ENCODE data around the gene TTLL8.

TTLL8 gene

GRCh38 chr22:50098052-50098451 is 40.0 kb upstream of the TTLL8 start:
- Histone ChIP-seq H3K4me3 (ENCODE audit: control insufficient read depth in 1 of 7, extremely low read depth in 1 of 7, insufficient read depth in 4 of 7, low read depth in 2 of 7, low read length in 6 of 7) (no peak overlapping the region), H3K36me3 (ENCODE audit: control insufficient read depth in 4 of 4, insufficient read depth in 4 of 4, low read length in 3 of 4) (no peaks in the 10 kb centered on the region), H3K4me1 (ENCODE audit: control extremely low read depth in 1 of 4, control insufficient read depth in 4 of 4, insufficient read depth in 4 of 4, low read length in 3 of 4) (peaks cover 6 to 20% (median 7%) of the 10 kb centered on the region in 4 experiments), H3K27ac (ENCODE audit: insufficient read depth in 1 of 2, low read depth in 1 of 2, low read length in 2 of 2, poor library complexity in 1 of 2, severe bottlenecking in 2 of 2) (no peak overlapping the region), H3K27me3 (replicated peaks in 2 of 5; ENCODE audit: control insufficient read depth in 4 of 5, insufficient read depth in 5 of 5, low read length in 4 of 5) (no peaks in the 10 kb centered on the region), H3K9me3 (ENCODE audit: control extremely low read depth in 1 of 5, control insufficient read depth in 4 of 5, insufficient read depth in 2 of 5, low read depth in 1 of 5, low read length in 4 of 5) (no peaks in the 10 kb centered on the region)
- WGBS (ENCODE audit: insufficient coverage) = no CpG with 5 or more reads among the region's 3 CpGs
- CTCF ChIA-PET = no interaction called here
- DNase-seq = no peak
- POLR2A ChIA-PET = no interaction called here

- POLR2A ChIA-PET = no interaction called here
- Histone ChIP-seq H3K36me3 (ENCODE audit: control insufficient read depth in 4 of 4, insufficient read depth in 4 of 4, low read length in 3 of 4) (no peaks in the 10 kb centered on the region), H3K27me3 (replicated peaks in 2 of 5; ENCODE audit: control insufficient read depth in 4 of 5, insufficient read depth in 5 of 5, low read length in 4 of 5) (no peaks in the 10 kb centered on the region), H3K9me3 (ENCODE audit: control extremely low read depth in 1 of 5, control insufficient read depth in 4 of 5, insufficient read depth in 2 of 5, low read depth in 1 of 5, low read length in 4 of 5) (peaks cover 0 to 14% (median 0%) of the 10 kb centered on the region in 5 experiments), H3K4me3 (ENCODE audit: control insufficient read depth in 1 of 7, extremely low read depth in 1 of 7, insufficient read depth in 4 of 7, low read depth in 2 of 7, low read length in 6 of 7) (no peak overlapping the region), H3K4me1 (ENCODE audit: control extremely low read depth in 1 of 4, control insufficient read depth in 4 of 4, insufficient read depth in 4 of 4, low read length in 3 of 4) (peaks cover 0 to 7% (median 3%) of the 10 kb centered on the region in 4 experiments), H3K27ac (ENCODE audit: insufficient read depth in 1 of 2, low read depth in 1 of 2, low read length in 2 of 2, poor library complexity in 1 of 2, severe bottlenecking in 2 of 2) (no peak overlapping the region)
- CTCF ChIA-PET = interaction anchor here (1.2 kb wide), 1 partner anchor 8 kb away, joined by 8 read pairs; no protein-coding TSS in a partner anchor
- DNase-seq = no peak
- WGBS (ENCODE audit: insufficient coverage) = 97% methylated on average over 5 of the region's 5 CpGs
These were observed 34.2 kb upstream of the TTLL8 start for GRCh38 chr22:50092342-50092741.

DNA sequence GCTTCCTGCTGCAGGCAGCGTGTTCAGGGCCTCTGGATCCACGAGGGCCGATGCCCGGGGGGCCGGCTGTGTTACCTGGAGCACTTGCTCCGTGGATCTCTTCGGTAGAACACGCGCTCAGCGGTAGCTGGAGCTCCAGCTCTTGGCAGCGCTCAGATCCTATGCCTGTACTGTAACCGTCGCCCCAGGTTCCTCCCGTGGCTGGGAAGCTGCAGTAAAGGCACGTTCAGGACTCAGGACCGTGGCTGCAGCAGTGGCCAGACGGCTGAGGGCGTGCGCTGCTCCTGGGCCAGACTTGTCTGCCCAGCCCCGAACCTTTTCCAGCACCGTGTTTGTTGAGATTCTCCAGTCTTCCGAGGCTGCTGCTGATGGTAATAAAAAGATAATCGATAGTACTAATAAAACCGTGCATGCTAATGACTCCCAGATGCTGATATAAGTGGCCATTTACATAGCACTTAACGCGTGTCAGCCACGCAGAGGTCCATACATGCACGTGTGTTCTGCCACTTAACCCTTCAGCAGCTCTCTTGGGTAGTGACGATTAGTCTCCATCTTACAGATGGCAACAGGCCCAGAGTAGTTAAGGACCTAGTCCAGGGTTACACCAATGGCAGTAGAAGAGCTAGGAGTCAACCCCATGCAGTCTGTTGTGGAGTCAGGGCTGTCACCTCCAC is 33.1 kb upstream of the TTLL8 start:
- Histone ChIP-seq H3K27ac (ENCODE audit: insufficient read depth in 1 of 2, low read depth in 1 of 2, low read length in 2 of 2, poor library complexity in 1 of 2, severe bottlenecking in 2 of 2) (no peak overlapping the region), H3K4me1 (ENCODE audit: control extremely low read depth in 1 of 4, control insufficient read depth in 4 of 4, insufficient read depth in 4 of 4, low read length in 3 of 4) (peaks cover 0 to 9% (median 3%) of the 10 kb centered on the region in 4 experiments), H3K4me3 (ENCODE audit: control insufficient read depth in 1 of 7, extremely low read depth in 1 of 7, insufficient read depth in 4 of 7, low read depth in 2 of 7, low read length in 6 of 7) (no peak overlapping the region), H3K36me3 (ENCODE audit: control insufficient read depth in 4 of 4, insufficient read depth in 4 of 4, low read length in 3 of 4) (no peaks in the 10 kb centered on the region), H3K9me3 (ENCODE audit: control extremely low read depth in 1 of 5, control insufficient read depth in 4 of 5, insufficient read depth in 2 of 5, low read depth in 1 of 5, low read length in 4 of 5) (peaks cover 0 to 17% (median 0%) of the 10 kb centered on the region in 5 experiments), H3K27me3 (replicated peaks in 2 of 5; ENCODE audit: control insufficient read depth in 4 of 5, insufficient read depth in 5 of 5, low read length in 4 of 5) (no peaks in the 10 kb centered on the region)
- WGBS (ENCODE audit: insufficient coverage) = 93% methylated on average over 28 of the region's 29 CpGs
- no peak for DNase-seq
- ChIA-PET POLR2A (interaction anchor here (0.5 to 0.7 kb wide), 2 partner anchors 22 to 262 kb away, joined by 3 read pairs; no protein-coding TSS in a partner anchor), CTCF (no interaction called here)

- Histone ChIP-seq H3K9me3 (ENCODE audit: control extremely low read depth in 1 of 5, control insufficient read depth in 4 of 5, insufficient read depth in 2 of 5, low read depth in 1 of 5, low read length in 4 of 5) (peaks cover 0 to 17% (median 0%) of the 10 kb centered on the region in 5 experiments), H3K4me1 (ENCODE audit: control extremely low read depth in 1 of 4, control insufficient read depth in 4 of 4, insufficient read depth in 4 of 4, low read length in 3 of 4) (peaks cover 0 to 9% (median 3%) of the 10 kb centered on the region in 4 experiments), H3K36me3 (ENCODE audit: control insufficient read depth in 4 of 4, insufficient read depth in 4 of 4, low read length in 3 of 4) (no peaks in the 10 kb centered on the region), H3K27me3 (replicated peaks in 2 of 5; ENCODE audit: control insufficient read depth in 4 of 5, insufficient read depth in 5 of 5, low read length in 4 of 5) (no peaks in the 10 kb centered on the region), H3K4me3 (ENCODE audit: control insufficient read depth in 1 of 7, extremely low read depth in 1 of 7, insufficient read depth in 4 of 7, low read depth in 2 of 7, low read length in 6 of 7) (no peak overlapping the region), H3K27ac (ENCODE audit: insufficient read depth in 1 of 2, low read depth in 1 of 2, low read length in 2 of 2, poor library complexity in 1 of 2, severe bottlenecking in 2 of 2) (no peak overlapping the region)
- 96% methylated on average over 20 of the region's 22 CpGs for WGBS (ENCODE audit: insufficient coverage)
- ChIA-PET POLR2A (no interaction called here), CTCF (no interaction called here)
- no peak for DNase-seq
These were observed 32.3 kb upstream of the TTLL8 start for GRCh38 chr22:50090412-50090714.

- 66% methylated on average over 83 of the region's 83 CpGs for WGBS (ENCODE audit: insufficient coverage)
- no peak within 1 kb of the TSS for H3K27ac ChIP-seq (ENCODE audit: insufficient read depth in 1 of 2, low read depth in 1 of 2, low read length in 2 of 2, poor library complexity in 1 of 2, severe bottlenecking in 2 of 2)
- peaks cover 0 to 17% (median 0%) of the 10 kb centered on the region in 5 experiments for H3K9me3 ChIP-seq (ENCODE audit: control extremely low read depth in 1 of 5, control insufficient read depth in 4 of 5, insufficient read depth in 2 of 5, low read depth in 1 of 5, low read length in 4 of 5)
- POLR2A ChIA-PET = no interaction called here
- peak; percentile 44 to 83 (median 73) for DNase-seq
- CTCF ChIA-PET = interaction anchor here (0.7 kb wide), 1 partner anchor 26 kb away, joined by 3 read pairs; no protein-coding TSS in a partner anchor
- peaks cover 0 to 12% (median 7%) of the 10 kb centered on the region in 4 experiments for H3K4me1 ChIP-seq (ENCODE audit: control extremely low read depth in 1 of 4, control insufficient read depth in 4 of 4, insufficient read depth in 4 of 4, low read length in 3 of 4)
- H3K27me3 ChIP-seq (replicated peaks in 2 of 5; ENCODE audit: control insufficient read depth in 4 of 5, insufficient read depth in 5 of 5, low read length in 4 of 5) = no peaks in the 10 kb centered on the region
- no peak within 1 kb of the TSS for H3K4me3 ChIP-seq (ENCODE audit: control insufficient read depth in 1 of 7, extremely low read depth in 1 of 7, insufficient read depth in 4 of 7, low read depth in 2 of 7, low read length in 6 of 7)
- no peaks in the 10 kb centered on the region for H3K36me3 ChIP-seq (ENCODE audit: control insufficient read depth in 4 of 4, insufficient read depth in 4 of 4, low read length in 3 of 4)
These were observed 31.7 kb upstream of the TTLL8 start, which contains the start of gene MOV10L1 for GRCh38 chr22:50089682-50090411. Gene MOV10L1 (plus strand): TSS chr22:50090006. CDS start chr22:50090089, 83 bp downstream.

DNA sequence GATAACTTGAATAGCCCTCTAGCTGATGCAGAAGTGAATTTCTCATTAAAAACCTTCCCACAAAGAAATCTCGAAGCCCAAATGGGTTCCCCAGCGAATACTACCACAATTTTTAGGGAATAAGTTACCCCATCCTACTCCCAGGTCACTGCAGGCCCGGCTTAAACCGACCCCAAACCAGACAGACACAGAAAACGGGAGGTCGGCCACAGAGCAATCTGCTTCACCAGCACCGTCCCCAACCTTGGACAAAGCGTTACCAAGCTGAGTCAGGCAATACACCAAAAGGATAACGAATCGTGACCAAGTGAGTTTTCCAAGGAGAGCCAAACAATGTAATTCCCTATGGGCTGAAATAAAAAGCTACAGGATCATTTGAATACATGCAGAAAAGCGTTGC is 31.1 kb upstream of the TTLL8 start:
- Histone ChIP-seq H3K36me3 (ENCODE audit: control insufficient read depth in 4 of 4, insufficient read depth in 4 of 4, low read length in 3 of 4) (no peaks in the 10 kb centered on the region), H3K27me3 (replicated peaks in 2 of 5; ENCODE audit: control insufficient read depth in 4 of 5, insufficient read depth in 5 of 5, low read length in 4 of 5) (no peaks in the 10 kb centered on the region), H3K4me3 (ENCODE audit: control insufficient read depth in 1 of 7, extremely low read depth in 1 of 7, insufficient read depth in 4 of 7, low read depth in 2 of 7, low read length in 6 of 7) (no peak overlapping the region), H3K9me3 (ENCODE audit: control extremely low read depth in 1 of 5, control insufficient read depth in 4 of 5, insufficient read depth in 2 of 5, low read depth in 1 of 5, low read length in 4 of 5) (peaks cover 0 to 17% (median 0%) of the 10 kb centered on the region in 5 experiments), H3K27ac (ENCODE audit: insufficient read depth in 1 of 2, low read depth in 1 of 2, low read length in 2 of 2, poor library complexity in 1 of 2, severe bottlenecking in 2 of 2) (no peak overlapping the region), H3K4me1 (ENCODE audit: control extremely low read depth in 1 of 4, control insufficient read depth in 4 of 4, insufficient read depth in 4 of 4, low read length in 3 of 4) (peaks cover 0 to 18% (median 13%) of the 10 kb centered on the region in 4 experiments)
- ChIA-PET CTCF (interaction anchor here (0.7 kb wide), 1 partner anchor 25 kb away, joined by 3 read pairs; no protein-coding TSS in a partner anchor), POLR2A (no interaction called here)
- no peak for DNase-seq
- WGBS (ENCODE audit: insufficient coverage) = 95% methylated on average over 10 of the region's 11 CpGs

DNA sequence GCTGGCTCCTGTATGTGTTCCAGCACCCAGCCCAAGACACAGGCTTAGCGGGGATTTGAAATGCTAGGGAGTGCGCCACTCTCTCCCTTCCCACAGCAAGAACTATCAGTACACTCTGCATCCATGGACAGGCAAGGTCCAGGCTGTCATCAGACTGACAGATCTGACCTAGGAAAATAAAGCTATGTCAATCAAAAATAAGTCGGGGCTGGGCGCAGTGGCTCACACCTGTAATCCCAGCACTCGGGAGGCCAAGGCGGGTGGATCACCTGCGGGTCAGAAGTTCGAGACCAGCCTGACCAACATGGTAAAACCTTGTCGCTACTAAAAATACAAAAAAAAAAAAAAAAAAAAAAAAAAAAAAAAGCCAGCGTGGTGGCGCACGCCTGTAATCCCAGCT is 30.0 kb upstream of the TTLL8 start:
- 100% methylated on average over 2 of the region's 12 CpGs for WGBS (ENCODE audit: insufficient coverage)
- no peaks in the 10 kb centered on the region for H3K27me3 ChIP-seq (replicated peaks in 2 of 5; ENCODE audit: control insufficient read depth in 4 of 5, insufficient read depth in 5 of 5, low read length in 4 of 5)
- DNase-seq = no peak
- peak overlapping the region in 1 of 7 experiments; percentile 33 for H3K4me3 ChIP-seq (ENCODE audit: control insufficient read depth in 1 of 7, extremely low read depth in 1 of 7, insufficient read depth in 4 of 7, low read depth in 2 of 7, low read length in 6 of 7)
- peaks cover 0 to 30% (median 24%) of the 10 kb centered on the region in 4 experiments for H3K4me1 ChIP-seq (ENCODE audit: control extremely low read depth in 1 of 4, control insufficient read depth in 4 of 4, insufficient read depth in 4 of 4, low read length in 3 of 4)
- CTCF ChIA-PET = interaction anchor here (0.7 kb wide), 1 partner anchor 15 kb away, joined by 4 read pairs; no protein-coding TSS in a partner anchor
- no peak overlapping the region for H3K27ac ChIP-seq (ENCODE audit: insufficient read depth in 1 of 2, low read depth in 1 of 2, low read length in 2 of 2, poor library complexity in 1 of 2, severe bottlenecking in 2 of 2)
- H3K9me3 ChIP-seq (ENCODE audit: control extremely low read depth in 1 of 5, control insufficient read depth in 4 of 5, insufficient read depth in 2 of 5, low read depth in 1 of 5, low read length in 4 of 5) = peaks cover 0 to 17% (median 0%) of the 10 kb centered on the region in 5 experiments
- peaks cover 0 to 3% (median under 1%) of the 10 kb centered on the region in 4 experiments for H3K36me3 ChIP-seq (ENCODE audit: control insufficient read depth in 4 of 4, insufficient read depth in 4 of 4, low read length in 3 of 4)
- POLR2A ChIA-PET = no interaction called here
